GM23338 (cell line): ENCODE measurements around the gene OR51G2. TPM values are rescaled to one million over a fixed set of nuclear protein-coding genes. Genes with fewer than 3 reads are reported as not detected.
"Not testable (repeated sequence)": the region's sequence is repeated elsewhere in the genome, so short reads cannot be mapped to it uniquely, and the experiment has no call there.

ENCODE experiments used
- ATAC-seq: fragments of 200-7000 bp; cut with Tn5 transposase; 3 replicates; pipeline ENCODE4 v1.9.1; 2020
- DNase-seq: peaks from one replicate; pipeline ENCODE4 v3.0.0-alpha.2; 2015; ENCODE audit warnings: low spot score
- H2AFZ ChIP-seq: fragments of 200-600 bp; sonication (generic); 2 replicates; pipeline ENCODE4 v1.8.0; 2016; ENCODE audit warnings: antibody characterized with exemption, mild to moderate bottlenecking, moderate library complexity
- H3F3A ChIP-seq: fragments of 200-600 bp; sonication (generic); replicated peaks from 2 replicates; pipeline ENCODE4 v1.8.0; 2017; ENCODE audit warnings: antibody characterized with exemption, mixed run types, low read depth
- H3K27ac ChIP-seq: fragments of 200-600 bp; sonication (generic); 2 replicates; pipeline ENCODE4 v1.6.1; 2016; ENCODE audit warnings: low read depth
- H3K27me3 ChIP-seq: fragments of 200-600 bp; sonication (generic); 2 replicates; pipeline ENCODE4 v1.8.0; 2016; ENCODE audit warnings: mild to moderate bottlenecking, mixed run types, moderate library complexity; ENCODE audit not compliant: insufficient read depth
- H3K36me3 ChIP-seq: fragments of 200-600 bp; sonication (generic); 2 replicates; pipeline ENCODE4 v1.8.0; 2016; ENCODE audit warnings: mild to moderate bottlenecking; ENCODE audit not compliant: insufficient read depth
- H3K4me1 ChIP-seq: fragments of 200-600 bp; sonication (generic); 2 replicates; pipeline ENCODE4 v1.8.0; 2016; ENCODE audit warnings: mild to moderate bottlenecking, moderate library complexity; ENCODE audit not compliant: insufficient read depth
- H3K4me2 ChIP-seq: fragments of 200-600 bp; sonication (generic); 2 replicates; pipeline ENCODE4 v1.7.1; 2017; ENCODE audit warnings: mixed run types
- H3K4me3 ChIP-seq: fragments of 200-600 bp; sonication (generic); 2 replicates; pipeline ENCODE4 v1.6.1; 2016; ENCODE audit warnings: mixed run types
- H3K79me2 ChIP-seq: fragments of 200-600 bp; sonication (generic); replicated peaks from 2 replicates; pipeline ENCODE4 v1.8.0; 2017; ENCODE audit warnings: mild to moderate bottlenecking; ENCODE audit not compliant: insufficient read depth
- H3K9me2 ChIP-seq: fragments of 200-600 bp; sonication (generic); 2 replicates; pipeline ENCODE4 v1.8.0; 2017; ENCODE audit not compliant: insufficient read depth
- H4K20me1 ChIP-seq: fragments of 200-600 bp; sonication (generic); replicated peaks from 2 replicates; pipeline ENCODE4 v1.8.0; 2017; ENCODE audit warnings: mild to moderate bottlenecking; ENCODE audit not compliant: insufficient read depth
- H3K27ac Mint-ChIP-seq: 2 replicates; pipeline ENCODE4 v1.8.0; 2020; ENCODE audit warnings: inconsistent platforms, mild to moderate bottlenecking, moderate library complexity, mixed read lengths
- H3K27me3 Mint-ChIP-seq: 3 replicates; pipeline ENCODE4 v1.8.0; 2022; ENCODE audit warnings: low read depth, mild to moderate bottlenecking, moderate library complexity, mixed read lengths, inconsistent platforms; ENCODE audit not compliant: insufficient read depth, poor library complexity
- H3K36me3 Mint-ChIP-seq: 3 replicates; pipeline ENCODE4 v1.8.0; 2021; ENCODE audit warnings: low read depth, mild to moderate bottlenecking, inconsistent platforms, moderate library complexity, mixed read lengths
- H3K4me1 Mint-ChIP-seq: 3 replicates; pipeline ENCODE4 v1.8.0; 2020; ENCODE audit warnings: mild to moderate bottlenecking, inconsistent platforms, mixed read lengths
- H3K4me3 Mint-ChIP-seq: 3 replicates; pipeline ENCODE4 v1.8.0; 2021; ENCODE audit warnings: moderate library complexity, mild to moderate bottlenecking, inconsistent platforms, mixed read lengths
- H3K9me3 Mint-ChIP-seq: 3 replicates; pipeline ENCODE4 v1.8.0; 2020; ENCODE audit warnings: moderate library complexity, mild to moderate bottlenecking, inconsistent platforms, mixed read lengths
- CREB1 ChIP-seq: fragments of 250-450 bp; sonication (Bioruptor Pico); IDR thresholded peaks from 2 replicates; pipeline ENCODE4 v1.5.0; 2020; ENCODE audit warnings: low read depth, mild to moderate bottlenecking, moderate library complexity
- CTCF ChIP-seq, 2 experiments: fragments of 200-600 bp in 1 of 2; sonication (generic) in 1 of 2; conservative IDR thresholded peaks; 2 replicates each; pipeline versions ENCODE4 v1.5.1 to v1.6.1; 2016 to 2017; ENCODE audit warnings: antibody characterized with exemption in 2 of 2, low read depth in 2 of 2, mild to moderate bottlenecking in 2 of 2, moderate library complexity in 1 of 2
- EZH2 ChIP-seq: fragments of 200-600 bp; sonication (generic); IDR thresholded peaks from one replicate; pipeline ENCODE4 v1.8.0; 2017; ENCODE audit warnings: antibody characterized with exemption, mild to moderate bottlenecking, low read depth; ENCODE audit not compliant: unreplicated experiment
- EZH2phosphoT487 ChIP-seq: fragments of 200-600 bp; sonication (generic); IDR thresholded peaks from one replicate; pipeline ENCODE4 v1.8.1; 2018; ENCODE audit warnings: antibody characterized with exemption; ENCODE audit not compliant: unreplicated experiment
- JUNB ChIP-seq: IDR thresholded peaks from one replicate; pipeline ENCODE4 v1.6.1; 2016; ENCODE audit warnings: antibody characterized with exemption; ENCODE audit not compliant: unreplicated experiment
- POLR2AphosphoS5 ChIP-seq: IDR thresholded peaks from 2 replicates; pipeline ENCODE4 v1.6.1; 2016; ENCODE audit warnings: antibody characterized with exemption, low read depth
- ZNF114 ChIP-seq: fragments of 250-450 bp; sonication (Bioruptor Pico); IDR thresholded peaks from 2 replicates; pipeline ENCODE4 v1.5.0; 2020; ENCODE audit warnings: mild to moderate bottlenecking, moderate library complexity
- ZNF331 ChIP-seq: fragments of 250-450 bp; sonication (Bioruptor Pico); IDR thresholded peaks from 2 replicates; pipeline ENCODE4 v1.5.0; 2020; ENCODE audit warnings: low read depth, mild to moderate bottlenecking, moderate library complexity
- polyA plus RNA-seq: library from polyadenylated mRNA; unstranded; fragments of >200 nt; fragmentation: Nextera tagmentation; extraction: Ambion mirVana; gene quantifications from 2 replicates; pipeline ENCODE4 v1.2.1, GENCODE V29; 2016
- total RNA-seq: library from RNA; depleted of rRNA; stranded (reverse); fragments of >200 nt; shearing (Covaris generic); gene quantifications from 2 replicates; pipeline ENCODE4 v1.2.3, GENCODE V29; 2014
- TF ChIP-seq, protein P1 (sequence below): IDR thresholded peaks from one replicate; pipeline ENCODE4 v1.6.1; 2018; ENCODE audit warnings: antibody characterized with exemption; ENCODE audit not compliant: unreplicated experiment
- TF ChIP-seq, protein P2 (sequence below): IDR thresholded peaks from 2 replicates; pipeline ENCODE4 v1.6.1; 2016; ENCODE audit warnings: antibody characterized with exemption

Gene OR51G2
- total and polyA plus RNA-seq, 2 experiments from 2014 or later, result not detected

GRCh38 chr11:4957396-4957795 lies 38.2 kb upstream of the OR51G2 start:
- TF ChIP-seq CREB1 (CRISPR knock-in tag) (no peak), POLR2AphosphoS5 (no peak), EZH2phosphoT487 (no peak), EZH2 (no peak), JUNB (no peak), ZNF331 (CRISPR knock-in tag) (no peak)
- TF ChIP-seq, protein P1, sequence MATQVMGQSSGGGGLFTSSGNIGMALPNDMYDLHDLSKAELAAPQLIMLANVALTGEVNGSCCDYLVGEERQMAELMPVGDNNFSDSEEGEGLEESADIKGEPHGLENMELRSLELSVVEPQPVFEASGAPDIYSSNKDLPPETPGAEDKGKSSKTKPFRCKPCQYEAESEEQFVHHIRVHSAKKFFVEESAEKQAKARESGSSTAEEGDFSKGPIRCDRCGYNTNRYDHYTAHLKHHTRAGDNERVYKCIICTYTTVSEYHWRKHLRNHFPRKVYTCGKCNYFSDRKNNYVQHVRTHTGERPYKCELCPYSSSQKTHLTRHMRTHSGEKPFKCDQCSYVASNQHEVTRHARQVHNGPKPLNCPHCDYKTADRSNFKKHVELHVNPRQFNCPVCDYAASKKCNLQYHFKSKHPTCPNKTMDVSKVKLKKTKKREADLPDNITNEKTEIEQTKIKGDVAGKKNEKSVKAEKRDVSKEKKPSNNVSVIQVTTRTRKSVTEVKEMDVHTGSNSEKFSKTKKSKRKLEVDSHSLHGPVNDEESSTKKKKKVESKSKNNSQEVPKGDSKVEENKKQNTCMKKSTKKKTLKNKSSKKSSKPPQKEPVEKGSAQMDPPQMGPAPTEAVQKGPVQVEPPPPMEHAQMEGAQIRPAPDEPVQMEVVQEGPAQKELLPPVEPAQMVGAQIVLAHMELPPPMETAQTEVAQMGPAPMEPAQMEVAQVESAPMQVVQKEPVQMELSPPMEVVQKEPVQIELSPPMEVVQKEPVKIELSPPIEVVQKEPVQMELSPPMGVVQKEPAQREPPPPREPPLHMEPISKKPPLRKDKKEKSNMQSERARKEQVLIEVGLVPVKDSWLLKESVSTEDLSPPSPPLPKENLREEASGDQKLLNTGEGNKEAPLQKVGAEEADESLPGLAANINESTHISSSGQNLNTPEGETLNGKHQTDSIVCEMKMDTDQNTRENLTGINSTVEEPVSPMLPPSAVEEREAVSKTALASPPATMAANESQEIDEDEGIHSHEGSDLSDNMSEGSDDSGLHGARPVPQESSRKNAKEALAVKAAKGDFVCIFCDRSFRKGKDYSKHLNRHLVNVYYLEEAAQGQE, result no peak
- no peaks in the 10 kb centered on the region for H4K20me1 ChIP-seq
- H2AFZ ChIP-seq, result no peak overlapping the region
- no peak overlapping the region for H3K27ac Mint-ChIP-seq
- no peaks in the 10 kb centered on the region for H3K36me3 ChIP-seq
- no peaks in the 10 kb centered on the region for H3K79me2 ChIP-seq
- no peaks in the 10 kb centered on the region for H3F3A ChIP-seq
- H3K27ac ChIP-seq, result no peak overlapping the region
- H3K4me1 ChIP-seq, result no peaks in the 10 kb centered on the region
- DNase-seq (no peak), ATAC-seq (no peak)
- no peaks in the 10 kb centered on the region for H3K9me2 ChIP-seq
- no peaks in the 10 kb centered on the region for H3K27me3 ChIP-seq
- no peaks in the 10 kb centered on the region for H3K27me3 Mint-ChIP-seq
- no peak overlapping the region for H3K4me3 Mint-ChIP-seq
- no peak overlapping the region for H3K4me3 ChIP-seq
- no peaks in the 10 kb centered on the region for H3K36me3 Mint-ChIP-seq
- H3K9me3 Mint-ChIP-seq, result no peaks in the 10 kb centered on the region
- peaks cover 4% of the 10 kb centered on the region; the same call in 1 of the 3 replicates for H3K4me1 Mint-ChIP-seq
- H3K4me2 ChIP-seq, result no peak overlapping the region

DNA sequence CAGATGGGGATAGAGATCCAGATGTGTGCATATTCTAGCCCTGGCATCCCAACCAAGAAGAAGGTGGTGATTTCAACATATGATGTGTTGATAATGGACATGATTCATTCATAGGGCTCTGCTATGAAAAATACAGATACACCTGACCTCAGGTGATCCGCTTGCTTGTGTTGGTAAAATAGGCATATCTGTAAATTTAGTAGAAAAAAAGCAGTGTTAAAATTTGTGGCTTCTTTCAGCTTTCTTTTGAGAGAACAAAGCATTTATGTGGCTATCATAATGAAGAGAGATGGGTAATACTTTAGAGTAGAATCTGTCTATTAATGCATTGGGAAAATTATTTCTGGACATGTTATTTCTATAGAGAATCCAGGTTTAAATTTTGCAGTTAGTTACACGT lies 36.5 kb upstream of the OR51G2 start, which contains the start of gene OR51A2:
OR51A2 (minus strand) TSS at position 101 of the 400 bp plus-strand sequence; CDS start at position 101, 0 bp downstream.
- H3K27ac ChIP-seq, H4K20me1 ChIP-seq, ATAC-seq, H3K4me3 ChIP-seq, H3F3A ChIP-seq, H3K4me3 Mint-ChIP-seq, H3K36me3 Mint-ChIP-seq, H3K36me3 ChIP-seq, H3K27me3 Mint-ChIP-seq, H3K4me1 Mint-ChIP-seq, H3K9me3 Mint-ChIP-seq, H3K4me2 ChIP-seq, DNase-seq, H3K9me2 ChIP-seq, H3K27me3 ChIP-seq, H3K79me2 ChIP-seq, H3K27ac Mint-ChIP-seq, H3K4me1 ChIP-seq: not testable (repeated sequence)
- 0 out of 2 replicates have a peak within 1 kb of the TSS, but pooled peaks have one; percentile 7 for H2AFZ ChIP-seq

DNA sequence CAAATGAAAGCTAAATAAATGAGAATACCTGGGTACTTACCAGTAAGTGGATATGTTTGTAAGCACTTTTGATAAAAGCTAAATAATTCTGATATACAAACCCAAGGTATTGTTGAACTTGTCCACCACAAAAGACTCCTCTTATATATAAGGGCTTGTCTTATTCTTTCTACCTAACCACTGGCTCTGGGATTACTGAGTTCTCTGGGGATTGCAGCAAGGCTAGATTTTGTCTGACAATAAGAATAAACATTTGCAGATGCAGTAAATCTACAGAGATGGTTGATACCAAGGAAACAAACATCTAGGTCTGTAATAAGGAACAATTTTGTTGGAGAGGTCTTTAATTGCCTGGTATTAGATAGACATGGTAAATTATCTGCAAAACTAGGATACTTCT lies 28.4 kb upstream of the OR51G2 start, which contains the start of gene OR51A4:
OR51A4 (minus strand) TSS at position 101 of the 400 bp plus-strand sequence. CDS start 505 bp downstream, outside the sequence.
- H3K4me3 ChIP-seq, result no peak within 1 kb of the TSS
- Mint-ChIP-seq H3K4me1 (no peaks in the 10 kb centered on the region), H3K4me3 (no peak within 1 kb of the TSS), H3K9me3 (no peaks in the 10 kb centered on the region), H3K36me3 (no peaks in the 10 kb centered on the region), H3K27me3 (no peaks in the 10 kb centered on the region), H3K27ac (no peak within 1 kb of the TSS)
- no peak within 1 kb of the TSS for H3K4me2 ChIP-seq
- H4K20me1 ChIP-seq, result no peaks in the 10 kb centered on the region
- H3K9me2 ChIP-seq, result no peaks in the 10 kb centered on the region
- H2AFZ ChIP-seq, result no peak within 1 kb of the TSS
- H3K27me3 ChIP-seq, result no peaks in the 10 kb centered on the region
- no peaks in the 10 kb centered on the region for H3K4me1 ChIP-seq
- ATAC-seq (no peak), DNase-seq (no peak)
- H3K27ac ChIP-seq, result no peak within 1 kb of the TSS
- H3F3A ChIP-seq, result no peaks in the 10 kb centered on the region
- H3K36me3 ChIP-seq, result no peaks in the 10 kb centered on the region
- no peaks in the 10 kb centered on the region for H3K79me2 ChIP-seq
- TF ChIP-seq, protein P2, sequence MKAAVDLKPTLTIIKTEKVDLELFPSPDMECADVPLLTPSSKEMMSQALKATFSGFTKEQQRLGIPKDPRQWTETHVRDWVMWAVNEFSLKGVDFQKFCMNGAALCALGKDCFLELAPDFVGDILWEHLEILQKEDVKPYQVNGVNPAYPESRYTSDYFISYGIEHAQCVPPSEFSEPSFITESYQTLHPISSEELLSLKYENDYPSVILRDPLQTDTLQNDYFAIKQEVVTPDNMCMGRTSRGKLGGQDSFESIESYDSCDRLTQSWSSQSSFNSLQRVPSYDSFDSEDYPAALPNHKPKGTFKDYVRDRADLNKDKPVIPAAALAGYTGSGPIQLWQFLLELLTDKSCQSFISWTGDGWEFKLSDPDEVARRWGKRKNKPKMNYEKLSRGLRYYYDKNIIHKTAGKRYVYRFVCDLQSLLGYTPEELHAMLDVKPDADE, result no peak
- TF ChIP-seq JUNB, result no peak
- TF ChIP-seq ZNF114 (CRISPR knock-in tag), result no peak
- TF ChIP-seq EZH2, result no peak
- TF ChIP-seq CTCF (conservative IDR thresholded peaks at IDR 0.05; ENCODE audit: low read depth in 2 of 2), result no peak
